Measurements from ENCODE around the gene NCAM1.

The NCAM1 gene

GRCh38 chr11:113034576-113034975 lies 73.4 kb downstream of the NCAM1 start:
- TF ChIP-seq KLF10 (tag by site-specific recombination; IDR thresholded peaks at IDR 0.05) (no peak), ZFP41 (tag by site-specific recombination; IDR thresholded peaks at IDR 0.05; ENCODE audit: borderline replicate concordance) (no peak), ZNF2 (tag by site-specific recombination; IDR thresholded peaks at IDR 0.05) (no peak), ZBTB21 (tag by site-specific recombination; IDR thresholded peaks at IDR 0.05) (no peak), ZNF658 (tag by site-specific recombination; IDR thresholded peaks at IDR 0.05) (no peak)
- ChIA-PET CTCF (no interaction called here), POLR2A (no interaction called here)
- Histone ChIP-seq H3K4me3 (ENCODE audit: low read depth, low read length) (no peak overlapping the region), H3K27ac (ENCODE audit: extremely low read depth, low read depth, low read length) (no peak overlapping the region), H3K9me3 (ENCODE audit: control insufficient read depth, insufficient read depth, low read depth, low read length) (no peaks in the 10 kb centered on the region), H3K36me3 (ENCODE audit: control insufficient read depth in 2 of 2, insufficient read depth in 1 of 2, low read length in 2 of 2) (no peaks in the 10 kb centered on the region), H3K4me1 (ENCODE audit: control insufficient read depth, insufficient read depth, low read length) (no peaks in the 10 kb centered on the region)

GRCh38 chr11:113035708-113036107 lies 74.5 kb downstream of the NCAM1 start:
- no peak overlapping the region for H3K27ac ChIP-seq (ENCODE audit: extremely low read depth, low read depth, low read length)
- no peaks in the 10 kb centered on the region for H3K9me3 ChIP-seq (ENCODE audit: control insufficient read depth, insufficient read depth, low read depth, low read length)
- TF ChIP-seq ZSCAN23 (tag by site-specific recombination; IDR thresholded peaks at IDR 0.05): no peak
- no peak for TF ChIP-seq ZNF621 (tag by site-specific recombination; IDR thresholded peaks at IDR 0.05)
- no peak for TF ChIP-seq ZNF391 (tag by site-specific recombination; IDR thresholded peaks at IDR 0.05; ENCODE audit: borderline replicate concordance, low read depth)
- TF ChIP-seq ZNF654 (tag by site-specific recombination; IDR thresholded peaks at IDR 0.05; ENCODE audit: low read depth): no peak
- TF ChIP-seq ZFP69B (tag by site-specific recombination; IDR thresholded peaks at IDR 0.05): no peak
- no peak for TF ChIP-seq ZNF544 (tag by site-specific recombination; IDR thresholded peaks at IDR 0.05)
- TF ChIP-seq BCL11B (tag by site-specific recombination; IDR thresholded peaks at IDR 0.05; ENCODE audit: low read depth): no peak
- TF ChIP-seq ZNF501 (tag by site-specific recombination; IDR thresholded peaks at IDR 0.05): no peak
- TF ChIP-seq ZSCAN16 (tag by site-specific recombination; IDR thresholded peaks at IDR 0.05): no peak
- no peak for TF ChIP-seq ZNF530 (tag by site-specific recombination; IDR thresholded peaks at IDR 0.05; ENCODE audit: low read depth)
- no peak for TF ChIP-seq ZBTB21 (tag by site-specific recombination; IDR thresholded peaks at IDR 0.05)
- TF ChIP-seq ZNF585B (tag by site-specific recombination; IDR thresholded peaks at IDR 0.05): no peak
- TF ChIP-seq HOXD13 (CRISPR knock-in tag; IDR thresholded peaks at IDR 0.05; ENCODE audit: borderline replicate concordance): no peak
- no peak for TF ChIP-seq ZNF677 (tag by site-specific recombination; IDR thresholded peaks at IDR 0.05)
- no peak for TF ChIP-seq MZF1 (tag by site-specific recombination; IDR thresholded peaks at IDR 0.05; ENCODE audit: borderline replicate concordance)
- no peak for TF ChIP-seq ZNF335 (tag by site-specific recombination; conservative IDR thresholded peaks at IDR 0.05)
- no peaks in the 10 kb centered on the region for H3K36me3 ChIP-seq (ENCODE audit: control insufficient read depth in 2 of 2, insufficient read depth in 1 of 2, low read length in 2 of 2)
- POLR2A ChIA-PET: no interaction called here
- no peak overlapping the region for H3K4me3 ChIP-seq (ENCODE audit: low read depth, low read length)
- CTCF ChIA-PET: no interaction called here
- no peaks in the 10 kb centered on the region for H3K4me1 ChIP-seq (ENCODE audit: control insufficient read depth, insufficient read depth, low read length)

GRCh38 chr11:113043698-113044097 lies 82.5 kb downstream of the NCAM1 start:
- Histone ChIP-seq H3K4me3 (ENCODE audit: low read depth, low read length) (no peak overlapping the region), H3K4me1 (ENCODE audit: control insufficient read depth, insufficient read depth, low read length) (no peaks in the 10 kb centered on the region), H3K9me3 (ENCODE audit: control insufficient read depth, insufficient read depth, low read depth, low read length) (no peaks in the 10 kb centered on the region), H3K36me3 (ENCODE audit: control insufficient read depth in 2 of 2, insufficient read depth in 1 of 2, low read length in 2 of 2) (no peaks in the 10 kb centered on the region), H3K27ac (ENCODE audit: extremely low read depth, low read depth, low read length) (no peak overlapping the region)
- POLR2A ChIA-PET: no interaction called here
- no peak for TF ChIP-seq ZNF48 (tag by site-specific recombination; IDR thresholded peaks at IDR 0.05)
- no peak for TF ChIP-seq SP2 (tag by site-specific recombination; IDR thresholded peaks at IDR 0.05)
- TF ChIP-seq ZNF19 (tag by site-specific recombination; IDR thresholded peaks at IDR 0.05; ENCODE audit: low read depth): no peak
- TF ChIP-seq ZBTB20 (tag by site-specific recombination; IDR thresholded peaks at IDR 0.05): no peak
- CTCF ChIA-PET: interaction anchor here (0.7 kb wide), 1 partner anchor 826 kb away, joined by 3 read pairs; no protein-coding TSS in a partner anchor

Measured in HEK293 (cell line).